NT2/D1 (cell line): ENCODE results near the gene HOXA11.
A peak's percentile ranks its signal among the peaks of the same experiment; 100 is the strongest.

Source experiments
- DNase-seq: peaks from one replicate; pipeline ENCODE4 v3.0.0-alpha.2; 2011; ENCODE audit warnings: low read depth, low spot score
- H3K27me3 ChIP-seq: 2 replicates; pipeline ENCODE4 v1.6.0; 2011; ENCODE audit warnings: mild to moderate bottlenecking; ENCODE audit not compliant: insufficient read length, insufficient read depth
- H3K36me3 ChIP-seq: 2 replicates; pipeline ENCODE4 v1.6.1; 2011; ENCODE audit warnings: mild to moderate bottlenecking, low read length, mixed read lengths; ENCODE audit not compliant: insufficient read depth, insufficient read length
- H3K4me1 ChIP-seq: 2 replicates; pipeline ENCODE4 v1.5.1; 2011; ENCODE audit not compliant: insufficient read depth, insufficient read length
- H3K4me3 ChIP-seq: 2 replicates; pipeline ENCODE4 v1.5.1; 2011; ENCODE audit warnings: low read depth; ENCODE audit not compliant: insufficient read length
- H3K9ac ChIP-seq: 2 replicates; pipeline ENCODE4 v1.6.0; 2011; ENCODE audit warnings: low read depth; ENCODE audit not compliant: insufficient read length
- H3K9me3 ChIP-seq: 2 replicates; pipeline ENCODE4 v1.5.1; 2011; ENCODE audit warnings: mild to moderate bottlenecking, low read length; ENCODE audit not compliant: insufficient read depth
- SUZ12 ChIP-seq: IDR thresholded peaks from 2 replicates; pipeline ENCODE4 v1.6.1; 2011; ENCODE audit not compliant: insufficient read length, insufficient read depth; ENCODE audit errors: extremely low read depth
- YY1 ChIP-seq: IDR thresholded peaks from 2 replicates; pipeline ENCODE4 v1.6.1; 2011; ENCODE audit not compliant: insufficient read length, insufficient read depth
- ZNF274 ChIP-seq: IDR thresholded peaks from 2 replicates; pipeline ENCODE4 v1.6.1; 2011; ENCODE audit warnings: mild to moderate bottlenecking, low read depth, low read length

HOXA11 gene

DNA sequence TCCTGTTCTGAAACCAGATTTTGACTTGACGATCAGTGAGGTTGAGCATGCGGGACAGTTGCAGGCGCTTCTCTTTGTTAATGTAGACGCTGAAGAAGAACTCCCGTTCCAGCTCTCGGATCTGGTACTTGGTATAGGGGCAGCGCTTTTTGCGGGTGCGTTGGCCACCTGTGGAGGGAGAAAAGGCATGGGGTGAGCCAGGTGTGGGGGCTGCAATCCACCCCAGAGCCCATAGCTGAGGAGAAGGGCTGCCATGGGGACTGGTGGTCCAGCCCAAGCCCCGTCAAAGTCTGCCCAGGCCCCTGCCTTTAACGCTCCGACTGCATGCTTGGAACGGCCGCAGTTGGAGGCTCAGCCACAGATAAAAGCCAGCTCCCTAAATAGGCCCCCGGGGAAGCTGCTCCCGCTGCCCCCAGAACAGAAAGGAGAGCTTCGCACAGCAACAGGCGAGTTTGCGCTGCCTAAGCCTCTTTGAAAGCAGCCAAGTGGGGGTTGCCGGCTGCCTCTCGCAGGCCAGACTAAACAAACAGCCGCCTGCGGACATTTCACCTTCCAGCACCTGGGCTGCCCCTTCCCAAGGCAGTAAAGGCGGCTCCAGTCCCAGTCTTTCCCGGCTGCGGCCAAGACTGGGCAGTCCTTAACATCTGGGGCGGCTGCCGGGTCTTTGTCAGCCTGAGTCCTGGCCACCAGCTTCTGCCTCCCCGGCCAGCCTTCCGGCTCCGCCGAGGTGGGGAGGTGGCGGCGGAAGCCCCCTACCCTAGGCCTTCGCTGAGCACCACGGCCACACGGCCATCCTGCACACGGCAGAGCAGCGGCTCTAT lies 2.0 kb downstream of the HOXA11 start:
- Histone ChIP-seq H3K9ac (no peak overlapping the region), H3K4me1 (peaks cover 19% of the 10 kb centered on the region), H3K9me3 (no peaks in the 10 kb centered on the region), H3K27me3 (peaks cover 100% of the 10 kb centered on the region), H3K4me3 (no peak overlapping the region), H3K36me3 (no peaks in the 10 kb centered on the region)
- DNase-seq, result no peak
- TF ChIP-seq YY1 (no peak), SUZ12 (peak; percentile 69)

DNA sequence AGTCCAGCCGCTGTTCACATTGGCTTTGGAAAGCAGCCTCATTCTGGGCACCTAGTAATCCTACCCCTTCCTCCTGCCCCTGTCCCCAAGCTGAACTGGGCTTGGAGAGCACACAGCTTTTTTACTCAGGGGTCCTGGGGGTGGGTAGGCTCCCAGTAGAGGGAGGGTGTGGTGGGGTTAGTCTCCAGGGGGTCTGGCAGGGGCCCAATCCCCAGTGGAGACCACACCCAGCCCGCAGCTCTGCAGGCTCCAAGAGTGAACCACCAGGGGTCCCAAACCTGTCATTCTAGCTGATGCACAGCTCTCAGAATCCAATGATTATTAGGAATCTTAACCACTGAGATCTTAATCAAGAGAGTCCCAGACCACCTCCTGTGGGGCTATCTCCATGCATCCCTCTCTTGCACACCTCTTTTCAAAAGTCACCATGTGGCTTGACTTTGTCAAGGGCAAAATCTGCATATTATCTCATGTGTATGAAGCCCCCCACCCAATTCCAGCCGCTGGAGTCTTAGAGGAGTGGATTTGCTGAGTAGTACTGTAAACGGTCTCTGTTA lies 2.7 kb downstream of the HOXA11 start:
- peaks cover 100% of the 10 kb centered on the region for H3K27me3 ChIP-seq
- no peaks in the 10 kb centered on the region for H3K36me3 ChIP-seq
- peaks cover 14% of the 10 kb centered on the region for H3K4me1 ChIP-seq
- no peak overlapping the region for H3K4me3 ChIP-seq
- no peak overlapping the region for H3K9ac ChIP-seq
- no peak for DNase-seq
- H3K9me3 ChIP-seq, result no peaks in the 10 kb centered on the region
- TF ChIP-seq SUZ12 (no peak), YY1 (no peak), ZNF274 (no peak)

DNA sequence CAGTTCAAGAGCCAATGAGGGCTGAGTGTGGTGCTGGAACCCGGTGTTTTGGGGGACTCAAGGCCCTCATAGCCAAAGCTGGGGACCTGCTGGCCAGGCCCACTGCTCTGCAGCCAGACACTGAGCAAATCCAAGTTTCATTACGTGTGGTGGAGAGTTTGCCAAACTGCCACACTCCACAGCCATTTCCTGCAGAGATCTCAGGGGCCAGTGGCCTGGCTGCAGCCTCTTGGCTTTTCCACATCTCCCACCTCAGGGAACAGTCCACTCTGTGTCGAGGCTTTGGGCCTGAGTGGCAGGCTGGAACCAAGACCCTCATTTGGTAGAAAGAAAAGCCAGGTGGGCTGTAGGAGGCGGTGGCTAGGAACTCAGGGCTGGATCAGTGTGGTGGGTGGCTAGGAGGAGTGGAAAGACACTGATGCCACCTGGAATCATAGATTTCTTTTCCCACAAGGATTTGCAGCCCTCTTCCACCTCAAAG lies 3.2 kb downstream of the HOXA11 start:
- no peak overlapping the region for H3K9ac ChIP-seq
- TF ChIP-seq SUZ12 (peak; percentile 27), YY1 (no peak)
- DNase-seq, result no peak
- no peaks in the 10 kb centered on the region for H3K9me3 ChIP-seq
- no peaks in the 10 kb centered on the region for H3K36me3 ChIP-seq
- H3K27me3 ChIP-seq, result peaks cover 100% of the 10 kb centered on the region
- no peak overlapping the region for H3K4me3 ChIP-seq
- peaks cover 14% of the 10 kb centered on the region for H3K4me1 ChIP-seq

DNA sequence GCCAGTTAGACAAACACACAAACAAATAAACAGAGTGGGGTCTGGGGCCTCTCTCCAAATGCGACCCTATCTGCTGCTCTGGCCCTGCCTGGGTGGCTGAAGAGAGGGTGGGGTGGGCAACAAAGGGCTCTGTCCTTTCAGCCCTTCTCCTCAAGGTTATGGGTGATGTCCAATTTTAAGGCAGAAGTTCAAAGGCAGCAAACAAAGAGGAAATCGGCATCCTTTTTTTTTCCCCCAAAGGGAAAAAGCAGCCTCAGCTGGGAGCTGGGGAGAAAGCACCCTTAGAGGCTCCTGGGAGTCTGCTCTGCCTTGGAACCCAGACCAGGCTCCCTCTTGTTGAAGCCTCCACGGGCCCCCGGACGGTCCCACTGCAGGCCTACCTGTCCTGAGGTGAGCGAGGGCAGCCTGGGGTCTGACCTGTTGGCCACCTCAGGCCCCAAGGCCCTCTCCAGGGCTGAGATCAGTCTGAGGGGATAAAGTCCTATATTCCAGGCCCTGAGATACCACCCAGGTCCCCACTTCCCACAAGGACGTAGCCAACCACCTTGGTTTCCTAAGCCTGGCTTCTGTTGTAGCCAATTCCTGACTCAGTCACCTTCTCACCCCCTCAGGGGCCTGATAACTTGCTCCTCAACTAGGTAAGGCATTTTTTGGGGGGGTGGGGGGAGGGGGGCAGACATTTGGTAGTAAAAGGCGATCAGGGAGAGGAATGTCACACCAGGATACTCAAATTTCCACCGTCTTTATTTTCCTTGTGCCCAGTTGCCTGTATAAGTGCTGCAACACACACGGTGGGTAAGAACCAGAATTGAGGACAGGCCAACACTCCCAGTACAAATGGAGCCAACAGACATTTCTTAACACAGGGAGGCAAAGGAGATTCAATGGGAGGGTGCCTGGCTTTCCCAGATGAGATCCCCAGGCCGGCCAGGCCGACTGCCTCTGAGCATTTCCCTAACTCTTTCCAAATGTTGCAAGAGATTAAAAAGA lies 4.3 kb downstream of the HOXA11 start:
- no peak overlapping the region for H3K4me3 ChIP-seq
- no peak overlapping the region for H3K9ac ChIP-seq
- no peaks in the 10 kb centered on the region for H3K36me3 ChIP-seq
- H3K27me3 ChIP-seq, result peaks cover 100% of the 10 kb centered on the region
- no peak for DNase-seq
- peak; percentile 26 for TF ChIP-seq SUZ12
- TF ChIP-seq ZNF274, result no peak
- H3K4me1 ChIP-seq, result peaks cover 13% of the 10 kb centered on the region
- no peaks in the 10 kb centered on the region for H3K9me3 ChIP-seq

DNA sequence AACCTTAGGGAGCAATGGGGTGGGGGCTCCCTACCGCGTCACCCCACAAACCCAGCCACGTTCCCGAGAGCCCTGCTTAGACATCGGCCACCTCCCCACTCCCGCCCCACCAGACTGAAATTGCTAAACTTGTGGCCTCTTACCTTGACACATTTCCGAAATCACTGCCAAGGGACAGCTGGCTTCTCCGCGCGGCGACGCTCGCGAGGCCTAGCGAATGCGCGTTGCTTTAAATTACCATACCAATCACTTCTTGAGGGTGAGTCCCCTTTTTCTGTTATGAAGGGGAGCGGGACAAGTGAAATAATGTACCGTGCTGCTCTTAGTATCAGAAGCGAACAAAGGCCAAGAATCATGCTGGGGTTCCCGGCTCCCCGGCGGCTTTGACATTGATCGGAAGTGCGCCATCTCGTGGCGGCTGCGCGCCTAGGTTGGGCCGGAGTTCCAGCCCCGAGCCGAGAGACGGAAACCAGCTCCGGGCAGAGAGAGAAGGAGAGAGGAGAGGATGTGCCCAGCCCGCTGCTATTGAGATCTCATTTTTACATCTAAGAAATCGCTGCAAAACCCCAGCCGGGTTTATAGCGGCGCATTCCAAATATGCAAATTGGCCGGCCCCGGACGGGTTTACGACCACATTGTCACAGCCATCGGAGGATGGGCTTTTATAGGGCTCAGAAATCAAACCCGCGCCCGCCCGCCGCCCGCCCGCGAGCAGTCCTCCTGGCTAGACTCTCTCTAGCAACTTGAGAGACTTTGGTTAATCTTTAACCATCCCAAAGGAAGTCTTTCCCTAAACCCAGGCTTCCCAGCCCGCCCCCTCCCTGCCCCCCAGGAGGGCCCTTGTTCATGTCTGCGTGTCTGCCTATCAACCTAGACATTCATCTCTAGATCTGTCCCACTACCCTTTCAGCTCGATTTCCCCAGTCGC lies 5.3 kb downstream of the HOXA11 start:
- Histone ChIP-seq H3K4me3 (no peak overlapping the region), H3K9me3 (no peaks in the 10 kb centered on the region), H3K4me1 (peaks cover 11% of the 10 kb centered on the region), H3K9ac (no peak overlapping the region), H3K27me3 (peaks cover 100% of the 10 kb centered on the region), H3K36me3 (no peaks in the 10 kb centered on the region)
- TF ChIP-seq YY1 (no peak), ZNF274 (no peak), SUZ12 (peak; percentile 98)
- DNase-seq, result no peak

DNA sequence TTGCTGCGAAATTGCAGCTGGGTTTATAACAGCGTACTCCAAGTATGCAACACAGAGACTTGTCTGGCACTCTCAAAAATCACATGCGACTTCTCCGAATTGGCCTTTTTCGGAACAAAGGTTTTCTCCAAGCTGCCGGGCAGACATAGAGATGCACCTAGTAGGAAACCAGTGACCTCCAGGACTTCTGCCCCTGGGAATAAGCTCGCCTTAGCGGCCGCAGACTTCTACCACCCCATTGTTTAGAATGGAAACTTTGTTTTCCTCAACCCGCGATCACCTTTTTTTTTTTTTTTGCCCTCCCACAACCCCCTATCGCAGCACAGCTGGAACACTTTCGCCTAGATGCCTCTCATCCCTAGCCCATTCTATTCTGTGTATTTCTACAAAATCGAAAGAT lies 6.0 kb downstream of the HOXA11 start:
- no peak for DNase-seq
- Histone ChIP-seq H3K9ac (no peak overlapping the region), H3K36me3 (no peaks in the 10 kb centered on the region), H3K27me3 (peaks cover 100% of the 10 kb centered on the region), H3K4me1 (peaks cover 7% of the 10 kb centered on the region), H3K9me3 (no peaks in the 10 kb centered on the region), H3K4me3 (no peak overlapping the region)
- TF ChIP-seq SUZ12 (no peak), YY1 (no peak), ZNF274 (no peak)
